ENCODE results near the gene ARHGAP15. TPM values are rescaled to one million over a fixed set of nuclear protein-coding genes. Genes with fewer than 3 reads are reported as not detected.
A peak's percentile ranks its signal among the peaks of the same experiment; 100 is the strongest.

ARHGAP15 gene
- total and polyA plus RNA-seq, 2 experiments from 2014 or later = 0.26 TPM; not detected in 1

- Mint-ChIP-seq H3K36me3 (ENCODE audit: low read depth) (no peaks in the 10 kb centered on the region), H3K27me3 (ENCODE audit: insufficient read depth, low read depth, poor library complexity) (peaks cover 4% of the 10 kb centered on the region), H3K4me1 (peaks cover 21% of the 10 kb centered on the region), H3K27ac (no peak overlapping the region), H3K4me3 (no peak overlapping the region), H3K9me3 (no peaks in the 10 kb centered on the region)
- H3F3A ChIP-seq (replicated peaks; ENCODE audit: low read depth) = no peaks in the 10 kb centered on the region
- no peak for TF ChIP-seq JUNB (IDR thresholded peaks at IDR 0.05; ENCODE audit: unreplicated experiment)
- TF ChIP-seq ZNF331 (CRISPR knock-in tag; IDR thresholded peaks at IDR 0.05; ENCODE audit: low read depth) = no peak
- no peak for TF ChIP-seq CTCF (conservative IDR thresholded peaks at IDR 0.05; ENCODE audit: low read depth in 2 of 2)
- TF ChIP-seq NANOG (IDR thresholded peaks at IDR 0.05; ENCODE audit: borderline replicate concordance) = peak; percentile 78; the same call in 1 of the 2 replicates
- DNase-seq (ENCODE audit: low spot score) (peak; percentile 79), ATAC-seq (peak; percentile 96)
- H3K4me3 ChIP-seq = no peak overlapping the region
- H3K27ac ChIP-seq (ENCODE audit: low read depth) = no peak overlapping the region
- H3K4me1 ChIP-seq (ENCODE audit: insufficient read depth) = peaks cover 7% of the 10 kb centered on the region; the same call in 1 of the 2 replicates
- H3K27me3 ChIP-seq (ENCODE audit: insufficient read depth) = peaks cover 37% of the 10 kb centered on the region
- no peaks in the 10 kb centered on the region for H3K9me2 ChIP-seq (ENCODE audit: insufficient read depth)
- 0 out of 2 replicates have a peak overlapping the region, but pooled peaks have one; percentile 1 for H3K4me2 ChIP-seq
- no peak overlapping the region for H2AFZ ChIP-seq
- H4K20me1 ChIP-seq (replicated peaks; ENCODE audit: insufficient read depth) = no peaks in the 10 kb centered on the region
- H3K79me2 ChIP-seq (replicated peaks; ENCODE audit: insufficient read depth) = no peaks in the 10 kb centered on the region
- no peaks in the 10 kb centered on the region for H3K36me3 ChIP-seq (ENCODE audit: insufficient read depth)
Measured at GRCh38 chr2:143481733-143482132, 352.5 kb downstream of the ARHGAP15 start.

GRCh38 chr2:143482316-143482715 lies 353.1 kb downstream of the ARHGAP15 start:
- Histone ChIP-seq H3K4me2 (no peak overlapping the region), H3K4me3 (no peak overlapping the region), H3K79me2 (replicated peaks; ENCODE audit: insufficient read depth) (no peaks in the 10 kb centered on the region), H3F3A (replicated peaks; ENCODE audit: low read depth) (no peaks in the 10 kb centered on the region), H3K27ac (ENCODE audit: low read depth) (no peak overlapping the region), H3K4me1 (ENCODE audit: insufficient read depth) (peaks cover 7% of the 10 kb centered on the region; the same call in 1 of the 2 replicates), H2AFZ (no peak overlapping the region), H3K9me2 (ENCODE audit: insufficient read depth) (no peaks in the 10 kb centered on the region), H3K36me3 (ENCODE audit: insufficient read depth) (no peaks in the 10 kb centered on the region), H4K20me1 (replicated peaks; ENCODE audit: insufficient read depth) (no peaks in the 10 kb centered on the region), H3K27me3 (ENCODE audit: insufficient read depth) (peaks cover 37% of the 10 kb centered on the region)
- TF ChIP-seq ZNF462 (CRISPR knock-in tag; IDR thresholded peaks at IDR 0.05) = no peak
- no peak for TF ChIP-seq REST (IDR thresholded peaks at IDR 0.05; ENCODE audit: unreplicated experiment)
- TF ChIP-seq EZH2 (IDR thresholded peaks at IDR 0.05; ENCODE audit: low read depth, unreplicated experiment) = no peak
- TF ChIP-seq STAT1 (IDR thresholded peaks at IDR 0.05; ENCODE audit: unreplicated experiment) = no peak
- no peak for TF ChIP-seq NANOG (IDR thresholded peaks at IDR 0.05; ENCODE audit: borderline replicate concordance)
- TF ChIP-seq CREB1 (CRISPR knock-in tag; IDR thresholded peaks at IDR 0.05; ENCODE audit: low read depth) = no peak
- no peak for TF ChIP-seq EZH2phosphoT487 (IDR thresholded peaks at IDR 0.05; ENCODE audit: unreplicated experiment)
- ATAC-seq (no peak), DNase-seq (ENCODE audit: low spot score) (no peak)
- Mint-ChIP-seq H3K27ac (no peak overlapping the region), H3K36me3 (ENCODE audit: low read depth) (no peaks in the 10 kb centered on the region), H3K9me3 (no peaks in the 10 kb centered on the region), H3K27me3 (ENCODE audit: insufficient read depth, low read depth, poor library complexity) (peaks cover 4% of the 10 kb centered on the region), H3K4me3 (no peak overlapping the region), H3K4me1 (peaks cover 21% of the 10 kb centered on the region)

All from GM23338 (cell line).